OCI-LY7 (cell line): Measurements from ENCODE around the gene CDK14.

Experiments used
- CTCF ChIP-seq: fragments of 200-600 bp; sonication (generic); conservative IDR thresholded peaks from 2 replicates; pipeline ENCODE4 v1.5.1; 2014; ENCODE audit warnings: mild to moderate bottlenecking, antibody characterized with exemption, low read length, moderate library complexity, mixed read lengths
- EZH2phosphoT487 ChIP-seq: fragments of 200-600 bp; sonication (generic); IDR thresholded peaks from 2 replicates; pipeline ENCODE4 v1.6.1; 2018; ENCODE audit warnings: low read depth, borderline replicate concordance, mild to moderate bottlenecking, mixed run types, antibody characterized with exemption, low read length, moderate library complexity, mixed read lengths

- TF ChIP-seq EZH2phosphoT487 = no peak
- TF ChIP-seq CTCF = peak; percentile 79
Measured at GRCh38 chr7:90749774-90750173, 153.7 kb downstream of the CDK14 start.
